ENCODE results near the gene RAD9A.
A peak's percentile ranks its signal among the peaks of the same experiment; 100 is the strongest.

RAD9A gene

DNA sequence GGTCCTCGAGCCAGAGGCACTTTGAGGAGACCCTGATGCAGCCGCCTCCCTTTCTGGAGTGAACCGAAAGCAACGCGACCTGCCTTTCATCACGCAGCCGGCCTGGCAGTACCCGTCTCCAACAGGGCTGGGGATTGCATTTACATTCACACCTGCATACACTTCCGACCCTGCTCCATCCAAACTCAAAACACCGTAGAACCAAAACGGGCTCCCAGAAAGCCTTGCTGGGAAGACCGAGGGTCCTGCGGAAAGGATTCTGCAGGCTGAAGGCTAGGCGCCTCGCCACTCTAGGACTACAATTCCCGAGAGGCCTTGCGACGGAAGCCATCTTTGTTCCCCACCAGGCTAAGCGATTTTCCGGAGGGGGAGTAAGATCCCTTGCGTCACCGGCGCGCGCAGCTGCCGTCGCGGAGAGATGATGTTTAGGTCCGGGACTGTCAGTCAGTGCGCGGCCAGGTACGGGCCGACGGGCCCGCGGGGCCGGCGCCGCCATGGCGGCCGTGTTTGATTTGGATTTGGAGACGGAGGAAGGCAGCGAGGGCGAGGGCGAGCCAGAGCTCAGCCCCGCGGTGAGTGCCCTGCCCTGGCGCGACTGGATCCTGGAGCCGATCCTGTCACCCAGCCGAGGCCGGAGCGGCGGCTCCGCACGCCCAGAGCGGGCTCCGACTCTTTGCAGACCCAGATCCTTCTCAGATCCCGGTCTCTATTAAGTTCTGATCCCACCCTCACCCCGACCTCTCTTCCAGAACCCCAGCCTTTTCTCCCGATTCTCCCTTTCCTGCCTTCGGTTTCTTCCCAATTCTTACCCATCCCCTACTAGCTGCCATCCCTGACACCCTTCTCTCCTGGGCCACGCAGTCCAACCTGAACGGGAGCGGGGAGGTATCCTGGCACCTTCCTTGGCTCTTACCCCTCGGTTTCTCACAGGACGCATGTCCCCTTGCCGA lies 36.5 kb downstream of the RAD9A start, which contains the start of gene RPS6KB2:
Gene RPS6KB2 (plus strand): TSS at position 443 of the 950 bp plus-strand sequence. CDS start 52 bp downstream, at position 495.
- H3K4me1 ChIP-seq, result peaks cover 0 to 25% (median 18%) of the 10 kb centered on the region in 4 donors
- peak within 1 kb of the TSS; percentile 63 to 77 for H3K4me3 ChIP-seq
- intact Hi-C loops (cut with DNase I; ENCODE audit: low total_unique reads), result no loop called here
- peak within 1 kb of the TSS; percentile 84 to 87 for H3K27ac ChIP-seq
- peak; percentile 99 for DNase-seq
- TF ChIP-seq, protein P1, sequence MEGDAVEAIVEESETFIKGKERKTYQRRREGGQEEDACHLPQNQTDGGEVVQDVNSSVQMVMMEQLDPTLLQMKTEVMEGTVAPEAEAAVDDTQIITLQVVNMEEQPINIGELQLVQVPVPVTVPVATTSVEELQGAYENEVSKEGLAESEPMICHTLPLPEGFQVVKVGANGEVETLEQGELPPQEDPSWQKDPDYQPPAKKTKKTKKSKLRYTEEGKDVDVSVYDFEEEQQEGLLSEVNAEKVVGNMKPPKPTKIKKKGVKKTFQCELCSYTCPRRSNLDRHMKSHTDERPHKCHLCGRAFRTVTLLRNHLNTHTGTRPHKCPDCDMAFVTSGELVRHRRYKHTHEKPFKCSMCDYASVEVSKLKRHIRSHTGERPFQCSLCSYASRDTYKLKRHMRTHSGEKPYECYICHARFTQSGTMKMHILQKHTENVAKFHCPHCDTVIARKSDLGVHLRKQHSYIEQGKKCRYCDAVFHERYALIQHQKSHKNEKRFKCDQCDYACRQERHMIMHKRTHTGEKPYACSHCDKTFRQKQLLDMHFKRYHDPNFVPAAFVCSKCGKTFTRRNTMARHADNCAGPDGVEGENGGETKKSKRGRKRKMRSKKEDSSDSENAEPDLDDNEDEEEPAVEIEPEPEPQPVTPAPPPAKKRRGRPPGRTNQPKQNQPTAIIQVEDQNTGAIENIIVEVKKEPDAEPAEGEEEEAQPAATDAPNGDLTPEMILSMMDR (IDR thresholded peaks at IDR 0.05), result no peak
- H3K36me3 ChIP-seq, result peaks cover 32 to 35% (median 33%) of the 10 kb centered on the region in 3 donors
- no peaks in the 10 kb centered on the region for H3K9me3 ChIP-seq
- H3K27me3 ChIP-seq, result no peaks in the 10 kb centered on the region

DNA sequence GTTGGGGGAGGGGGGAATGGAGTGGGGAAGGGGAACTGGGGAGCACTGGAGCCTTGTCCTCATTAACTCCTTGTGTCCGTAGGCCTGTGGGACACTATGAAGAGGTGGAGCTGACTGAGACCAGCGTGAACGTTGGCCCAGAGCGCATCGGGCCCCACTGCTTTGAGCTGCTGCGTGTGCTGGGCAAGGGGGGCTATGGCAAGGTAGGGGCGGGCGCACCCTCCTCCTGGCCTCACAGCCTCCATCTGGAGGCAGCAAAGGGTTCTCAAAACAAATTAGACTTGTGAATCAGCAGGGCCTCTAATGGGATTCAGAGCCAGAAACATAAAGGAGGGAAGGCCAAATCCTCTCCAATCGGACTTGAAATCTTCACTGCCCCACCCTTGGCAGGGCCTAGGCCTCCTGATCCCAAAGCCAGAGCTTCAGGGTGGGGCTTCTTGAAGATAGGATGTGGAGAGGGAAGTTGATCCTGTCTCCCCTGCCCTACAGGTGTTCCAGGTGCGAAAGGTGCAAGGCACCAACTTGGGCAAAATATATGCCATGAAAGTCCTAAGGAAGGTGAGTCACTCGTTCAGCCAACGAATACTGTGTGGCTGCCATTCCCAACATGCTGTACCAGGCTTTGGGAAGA lies 37.4 kb downstream of the RAD9A start:
- H3K4me1 ChIP-seq, result peaks cover 0 to 25% (median 18%) of the 10 kb centered on the region in 4 donors
- H3K36me3 ChIP-seq, result peaks cover 34 to 44% (median 41%) of the 10 kb centered on the region in 3 donors
- no peaks in the 10 kb centered on the region for H3K9me3 ChIP-seq
- H3K27ac ChIP-seq, result peak overlapping the region; percentile 84 to 87
- H3K4me3 ChIP-seq, result peak overlapping the region; percentile 63 to 77
- DNase-seq, result no peak
- TF ChIP-seq, protein P1 (IDR thresholded peaks at IDR 0.05), result no peak
- H3K27me3 ChIP-seq, result no peaks in the 10 kb centered on the region
- intact Hi-C loops (cut with DNase I; ENCODE audit: low total_unique reads), result no loop called here

DNA sequence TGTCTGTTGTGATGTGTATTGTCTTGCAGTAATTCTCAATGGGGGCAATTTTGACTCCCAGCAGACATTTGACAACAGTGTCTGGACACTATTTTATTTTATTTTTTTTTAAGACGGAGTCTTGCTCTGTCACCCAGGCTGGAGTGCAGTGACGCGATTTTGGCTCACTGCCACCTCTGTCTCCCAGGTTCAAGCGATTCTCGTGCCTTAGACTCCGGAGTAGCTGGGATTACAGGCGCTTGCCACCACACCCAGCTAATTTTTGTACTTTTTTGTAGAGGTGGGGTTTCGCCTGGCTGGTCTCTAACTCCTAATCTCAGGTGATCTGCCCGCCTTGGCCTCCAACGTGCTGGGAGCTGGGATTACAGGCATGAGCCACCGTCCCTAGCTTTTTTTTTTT lies 37.9 kb downstream of the RAD9A start:
- no peak for DNase-seq
- intact Hi-C loops (cut with DNase I; ENCODE audit: low total_unique reads), result no loop called here
- no peaks in the 10 kb centered on the region for H3K27me3 ChIP-seq
- H3K9me3 ChIP-seq, result no peaks in the 10 kb centered on the region
- H3K4me1 ChIP-seq, result peaks cover 0 to 25% (median 18%) of the 10 kb centered on the region in 4 donors
- H3K4me3 ChIP-seq, result peak overlapping the region in 1 of 2 donors; percentile 63
- no peak overlapping the region for H3K27ac ChIP-seq
- H3K36me3 ChIP-seq, result peaks cover 34 to 49% (median 47%) of the 10 kb centered on the region in 3 donors
- TF ChIP-seq, protein P1 (IDR thresholded peaks at IDR 0.05), result no peak

DNA sequence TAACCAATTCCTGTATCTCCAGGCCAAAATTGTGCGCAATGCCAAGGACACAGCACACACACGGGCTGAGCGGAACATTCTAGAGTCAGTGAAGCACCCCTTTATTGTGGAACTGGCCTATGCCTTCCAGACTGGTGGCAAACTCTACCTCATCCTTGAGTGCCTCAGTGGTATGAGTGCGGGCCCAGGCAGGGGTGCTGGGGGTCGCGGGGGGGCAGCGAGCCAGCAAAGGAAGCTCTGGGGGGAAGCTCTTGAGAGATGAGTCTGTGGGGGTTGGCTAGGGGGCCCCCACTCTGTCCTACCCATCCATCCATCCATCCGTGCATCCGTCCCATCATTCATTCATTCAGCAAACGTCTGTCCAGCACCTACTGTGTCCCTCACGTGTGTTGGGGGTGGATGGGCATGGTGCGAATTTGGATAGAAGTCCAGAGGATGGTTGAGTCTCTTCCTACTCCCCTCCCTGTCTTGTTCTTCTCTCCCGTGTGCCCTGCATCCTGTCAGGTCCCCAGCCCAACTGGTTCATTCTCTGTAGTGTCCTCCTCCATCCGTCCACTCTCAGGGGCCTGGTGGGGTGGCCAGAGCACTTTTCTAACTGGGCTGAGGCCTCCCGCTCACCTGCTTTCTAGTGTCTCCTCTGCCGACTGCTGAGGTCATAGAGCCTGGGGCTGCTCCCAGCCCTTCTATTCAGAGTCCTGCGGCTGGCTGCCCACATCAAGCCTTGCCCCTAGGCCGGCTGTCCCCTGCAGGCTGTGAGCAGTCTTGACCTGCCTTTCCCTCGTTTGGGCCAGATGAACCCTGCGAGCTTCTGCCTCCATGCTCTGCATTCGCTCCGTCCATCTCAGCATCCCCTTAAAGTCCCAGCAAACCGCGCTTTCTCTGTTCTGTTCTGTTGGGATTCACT lies 39.8 kb downstream of the RAD9A start:
- no peak for DNase-seq
- intact Hi-C loops (cut with DNase I; ENCODE audit: low total_unique reads), result no loop called here
- H3K9me3 ChIP-seq, result no peaks in the 10 kb centered on the region
- TF ChIP-seq, protein P1 (IDR thresholded peaks at IDR 0.05), result no peak
- peaks cover 0 to 36% (median 27%) of the 10 kb centered on the region in 4 donors for H3K4me1 ChIP-seq
- H3K27me3 ChIP-seq, result no peaks in the 10 kb centered on the region
- no peak overlapping the region for H3K4me3 ChIP-seq
- no peak overlapping the region for H3K27ac ChIP-seq
- H3K36me3 ChIP-seq, result peaks cover 34 to 68% (median 63%) of the 10 kb centered on the region in 3 donors

Measured in tibial artery (tissue), 4 donors.